Activated CD4-positive, alpha-beta T cell treated with anti-CD3 and anti-CD28 coated beads for 48 hours (primary cell): ENCODE results near the gene YEATS4.
"Not testable (repeated sequence)": the region's sequence is repeated elsewhere in the genome, so short reads cannot be mapped to it uniquely, and the experiment has no call there.

Experiments used
- DNase-seq: peaks from one replicate; pipeline ENCODE4 v3.0.0-alpha.2; 2020

Gene YEATS4

GRCh38 chr12:69359531-69360347, at the start of gene YEATS4:
Gene YEATS4 (plus strand): TSS chr12:69359743. CDS start chr12:69359973, 230 bp downstream.
- peak; percentile 90 for DNase-seq

GRCh38 chr12:69313209-69313608, 46.3 kb upstream of the YEATS4 start:
- DNase-seq = no peak

- DNase-seq = not testable (repeated sequence)
Measured at GRCh38 chr12:69316784-69317183, 42.8 kb upstream of the YEATS4 start.

GRCh38 chr12:69317233-69317632, 42.3 kb upstream of the YEATS4 start:
- not testable (repeated sequence) for DNase-seq

- DNase-seq = no peak
Measured at GRCh38 chr12:69318225-69318624, 41.3 kb upstream of the YEATS4 start.

GRCh38 chr12:69321351-69321750, 38.2 kb upstream of the YEATS4 start:
- DNase-seq = no peak

GRCh38 chr12:69324797-69325466, 34.6 kb upstream of the YEATS4 start:
- DNase-seq = no peak

- DNase-seq = no peak
Measured at GRCh38 chr12:69328426-69328825, 31.1 kb upstream of the YEATS4 start.

- peak; percentile 11 for DNase-seq
Measured at GRCh38 chr12:69329669-69330428, 29.7 kb upstream of the YEATS4 start.

- peak; percentile 67 for DNase-seq
Measured at GRCh38 chr12:69330475-69331473, 28.8 kb upstream of the YEATS4 start.

- DNase-seq = no peak
Measured at GRCh38 chr12:69331519-69331908, 28.0 kb upstream of the YEATS4 start.

- no peak for DNase-seq
Measured at GRCh38 chr12:69331909-69332684, 27.4 kb upstream of the YEATS4 start.

GRCh38 chr12:69332815-69333358, 26.7 kb upstream of the YEATS4 start:
- DNase-seq = no peak

GRCh38 chr12:69334158-69334557, 25.4 kb upstream of the YEATS4 start:
- no peak for DNase-seq

GRCh38 chr12:69337311-69338090, 22.0 kb upstream of the YEATS4 start:
- DNase-seq = no peak

GRCh38 chr12:69338120-69338859, 21.3 kb upstream of the YEATS4 start:
- DNase-seq = no peak

- DNase-seq = no peak
Measured at GRCh38 chr12:69338936-69339335, 20.6 kb upstream of the YEATS4 start.

GRCh38 chr12:69339999-69340398, 19.5 kb upstream of the YEATS4 start:
- no peak for DNase-seq

- DNase-seq = no peak
Measured at GRCh38 chr12:69341328-69341727, 18.2 kb upstream of the YEATS4 start.

- DNase-seq = no peak
Measured at GRCh38 chr12:69342421-69342820, 17.1 kb upstream of the YEATS4 start.
